ENCODE results near the gene IQCE. TPM values are rescaled to one million over a fixed set of nuclear protein-coding genes. Genes with fewer than 3 reads are reported as not detected.
"Not testable (repeated sequence)": the region's sequence is repeated elsewhere in the genome, so short reads cannot be mapped to it uniquely, and the experiment has no call there.

Gene IQCE
- total and polyA plus RNA-seq, 9 donors: 4.4 to 19.2 (median 13.3) TPM

DNA sequence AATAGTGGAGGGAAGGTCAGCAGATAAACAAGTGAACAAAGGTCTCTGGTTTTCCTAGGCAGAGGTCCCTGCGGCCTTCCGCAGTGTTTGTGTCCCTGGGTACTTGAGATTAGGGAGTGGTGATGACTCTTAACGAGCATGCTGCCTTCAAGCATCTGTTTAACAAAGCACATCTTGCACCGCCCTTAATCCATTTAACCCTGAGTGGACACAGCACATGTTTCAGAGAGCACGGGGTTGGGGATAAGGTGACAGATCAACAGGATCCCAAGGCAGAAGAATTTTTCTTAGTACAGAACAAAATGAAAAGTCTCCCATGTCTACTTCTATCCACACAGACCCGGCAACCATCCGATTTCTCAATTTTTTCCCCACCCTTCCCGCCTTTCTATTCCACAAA, 25.2 kb upstream of the IQCE start:
- WGBS, 3 donors: 65 to 81% (median 77%) methylated on average over 4 to 5 of the region's 8 CpGs
- H3K4me3 ChIP-seq; DNase-seq; intact Hi-C loops (cut with DNase I); H3K27ac ChIP-seq; H3K27me3 ChIP-seq; H3K36me3 ChIP-seq; H3K4me1 ChIP-seq (ENCODE audit: insufficient read depth); H3K9me3 ChIP-seq: not testable (repeated sequence)

DNA sequence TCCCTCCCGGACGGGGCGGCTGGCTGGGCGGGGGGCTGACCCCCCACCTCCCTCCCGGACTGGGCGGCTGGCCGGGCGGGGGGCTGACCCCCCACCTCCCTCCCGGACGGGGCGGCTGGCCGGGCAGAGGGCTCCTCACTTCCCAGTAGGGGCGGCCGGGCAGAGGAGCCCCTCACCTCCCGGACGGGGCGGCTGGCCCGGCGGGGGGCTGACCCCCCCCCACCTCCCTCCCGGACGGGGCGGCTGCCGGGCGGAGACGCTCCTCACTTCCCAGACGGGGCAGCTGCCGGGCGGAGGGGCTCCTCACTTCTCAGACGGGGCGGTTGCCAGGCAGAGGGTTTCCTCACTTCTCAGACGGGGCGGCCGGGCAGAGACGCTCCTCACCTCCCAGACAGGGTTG, 24.6 kb upstream of the IQCE start:
- H3K27me3 ChIP-seq; H3K36me3 ChIP-seq; intact Hi-C loops (cut with DNase I); H3K4me1 ChIP-seq (ENCODE audit: insufficient read depth); H3K9me3 ChIP-seq; H3K27ac ChIP-seq; DNase-seq; H3K4me3 ChIP-seq: not testable (repeated sequence)
- 91 to 95% methylated on average over 4 to 29 of the region's 34 CpGs; no CpG with 5 or more reads in 1 of the 3 donors for WGBS, 3 donors

GRCh38 chr7:2535872-2536627, 22.7 kb upstream of the IQCE start:
- H3K4me1 ChIP-seq (ENCODE audit: insufficient read depth); H3K27me3 ChIP-seq; H3K27ac ChIP-seq; H3K36me3 ChIP-seq; intact Hi-C loops (cut with DNase I); DNase-seq; H3K9me3 ChIP-seq; H3K4me3 ChIP-seq: not testable (repeated sequence)
- 70 to 82% (median 80%) methylated on average over 8 to 19 of the region's 19 CpGs for WGBS, 3 donors

GRCh38 chr7:2537981-2538851, 20.6 kb upstream of the IQCE start:
- intact Hi-C loops (cut with DNase I): no loop called here
- WGBS, 3 donors: 87 to 91% (median 88%) methylated on average over 46 to 47 of the region's 47 CpGs
- TF ChIP-seq EP300 (IDR thresholded peaks at IDR 0.05): no peak
- TF ChIP-seq CTCF (IDR thresholded peaks at IDR 0.05): no peak
- no peak for TF ChIP-seq POLR2A (IDR thresholded peaks at IDR 0.05)
- peak in 1 of 5 donors; percentile 22 for DNase-seq
- Histone ChIP-seq H3K4me1 (ENCODE audit: insufficient read depth) (no peaks in the 10 kb centered on the region), H3K9me3 (no peaks in the 10 kb centered on the region), H3K27me3 (no peaks in the 10 kb centered on the region), H3K4me3 (no peak overlapping the region), H3K36me3 (no peaks in the 10 kb centered on the region), H3K27ac (no peak overlapping the region)

DNA sequence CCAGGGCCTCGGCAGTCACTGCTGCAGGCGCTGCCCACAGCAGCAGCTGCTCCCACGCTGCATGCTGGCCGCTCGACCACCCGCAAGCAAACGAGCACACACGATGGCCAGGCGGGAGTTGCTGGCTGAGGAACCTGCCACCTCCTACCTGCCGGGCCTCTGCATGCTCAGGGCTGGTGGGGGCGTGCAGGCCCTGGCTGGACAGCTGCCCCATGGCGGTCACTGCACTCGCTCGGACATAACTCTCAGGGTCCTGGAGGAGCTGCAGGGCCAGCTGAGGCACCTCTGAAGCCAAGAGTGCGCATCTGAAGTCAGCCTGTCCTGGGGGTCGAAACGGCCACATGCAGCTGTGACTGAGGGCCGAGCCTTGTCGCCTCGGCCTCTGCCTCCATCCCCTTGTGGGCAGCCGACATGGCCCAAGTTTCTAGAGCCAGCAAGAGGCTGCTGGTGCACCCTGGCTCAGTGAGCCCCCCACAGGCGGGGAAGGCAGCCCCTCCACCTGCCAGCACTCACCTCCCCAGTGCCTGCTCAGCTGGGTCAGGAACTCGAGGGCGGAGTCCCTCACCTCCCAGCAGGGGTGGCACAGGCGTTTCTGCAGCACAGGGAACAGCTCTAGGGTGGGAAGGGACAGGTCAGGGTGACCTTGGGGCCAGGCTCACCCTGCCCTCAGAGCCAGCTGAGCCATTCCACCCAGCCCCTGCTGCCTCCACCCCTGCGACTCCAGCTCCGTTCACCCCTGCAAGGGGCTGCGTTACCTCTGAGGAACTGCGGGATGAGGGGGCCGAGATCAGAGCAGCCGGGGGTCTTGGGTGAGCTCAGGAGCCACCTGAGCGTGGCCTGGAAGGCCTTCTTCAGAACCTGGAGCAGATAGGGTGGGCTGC, 19.5 kb upstream of the IQCE start:
- DNase-seq: no peak

More for the DNA sequence above, 19.5 kb upstream of the IQCE start:
- intact Hi-C loops (cut with DNase I): no loop called here
- H3K4me3 ChIP-seq: no peak overlapping the region
- H3K4me1 ChIP-seq (ENCODE audit: insufficient read depth): no peaks in the 10 kb centered on the region
- H3K9me3 ChIP-seq: no peaks in the 10 kb centered on the region
- TF ChIP-seq CTCF (IDR thresholded peaks at IDR 0.05): no peak
- no peak for TF ChIP-seq EP300 (IDR thresholded peaks at IDR 0.05)
- no peak for TF ChIP-seq POLR2A (IDR thresholded peaks at IDR 0.05)
- H3K27me3 ChIP-seq: no peaks in the 10 kb centered on the region
- H3K27ac ChIP-seq: no peak overlapping the region
- no peaks in the 10 kb centered on the region for H3K36me3 ChIP-seq
- 84 to 88% (median 85%) methylated on average over 26 to 32 of the region's 32 CpGs for WGBS, 3 donors

Data from ovary (tissue), 9 donors.